SK-N-SH (cell line): ENCODE results near the gene MAN1B1. TPM values are rescaled to one million over a fixed set of nuclear protein-coding genes. Genes with fewer than 3 reads are reported as not detected.
A peak's percentile ranks its signal among the peaks of the same experiment; 100 is the strongest.

Experiments used
- CTCF ChIA-PET: fragments of 300-600, 350-600 bp; formaldehyde crosslinking; extraction: SDS; loops from one replicate; lab custom pipeline; 2021; lab: Yijun Ruan, JAX
- POLR2A ChIA-PET: fragments of 350-600 bp; sonication (Branson Sonifier 250); formaldehyde crosslinking; extraction: SDS; loops from one replicate; lab custom pipeline; 2020; ENCODE audit warnings: antibody characterized with exemption, inconsistent platforms; lab: Yijun Ruan, JAX
- DNase-seq: peaks from one replicate; pipeline ENCODE4 v3.0.0; 2012
- H2AFZ ChIP-seq: fragments of 200-600 bp; sonication (generic); 2 replicates; pipeline ENCODE4 v1.8.1; 2016; ENCODE audit warnings: antibody characterized with exemption, mild to moderate bottlenecking, low read depth
- H3F3A ChIP-seq: fragments of 200-600 bp; sonication (generic); replicated peaks from 2 replicates; pipeline ENCODE3; 2016; ENCODE audit warnings: antibody characterized with exemption, mild to moderate bottlenecking; ENCODE audit not compliant: insufficient read depth
- H3K27ac ChIP-seq, 2 experiments: fragments of 200-500 bp in 1 of 2; fragments of 200-600 bp in 1 of 2; sonication (Bioruptor generic) in 1 of 2; sonication (generic), shearing (Covaris generic) in 1 of 2; 2 replicates each; pipeline versions ENCODE4 v1.5.1 to v1.6.1; 2014 to 2016; ENCODE audit warnings: low read depth in 2 of 2, inconsistent platforms in 1 of 2, low read length in 1 of 2, mild to moderate bottlenecking in 1 of 2, mixed read lengths in 1 of 2
- H3K27me3 ChIP-seq: fragments of 200-600 bp; sonication (generic), shearing (Covaris generic); 2 replicates; pipeline ENCODE4 v1.6.1; 2016; ENCODE audit warnings: mixed run types; ENCODE audit not compliant: insufficient read depth
- H3K36me3 ChIP-seq, 2 experiments: fragments of 200-500 bp in 1 of 2; fragments of 200-600 bp in 1 of 2; sonication (Bioruptor generic) in 1 of 2; sonication (generic) in 1 of 2; replicated peaks in 1 of 2; 2 replicates each; pipeline versions ENCODE3 to v1.5.1; 2014 to 2016; ENCODE audit warnings: low read length in 1 of 2, mild to moderate bottlenecking in 1 of 2; ENCODE audit not compliant: insufficient read depth in 2 of 2, control insufficient read depth in 1 of 2
- H3K4me1 ChIP-seq, 2 experiments: fragments of 200-500 bp in 1 of 2; fragments of 200-600 bp in 1 of 2; sonication (Bioruptor generic) in 1 of 2; sonication (generic), shearing (Covaris generic) in 1 of 2; 2 replicates each; pipeline versions ENCODE4 v1.5.1 to v1.6.1; 2014 to 2016; ENCODE audit warnings: low read depth in 1 of 2, low read length in 1 of 2, mixed run types in 1 of 2; ENCODE audit not compliant: insufficient read depth in 2 of 2, control insufficient read depth in 1 of 2
- H3K4me2 ChIP-seq: fragments of 200-600 bp; sonication (generic), shearing (Covaris generic); 2 replicates; pipeline ENCODE4 v1.6.1; 2017; ENCODE audit warnings: mixed run types
- H3K4me3 ChIP-seq, 2 experiments: fragments of 200-500 bp in 1 of 2; fragments of 200-600 bp in 1 of 2; sonication (Bioruptor generic) in 1 of 2; sonication (generic), shearing (Covaris generic) in 1 of 2; 2 replicates each; pipeline versions ENCODE4 v1.5.1 to v1.8.1; 2014 to 2016; ENCODE audit warnings: low read depth in 2 of 2, inconsistent platforms in 1 of 2, low read length in 1 of 2, mild to moderate bottlenecking in 1 of 2, mixed read lengths in 1 of 2, moderate library complexity in 1 of 2
- H3K79me2 ChIP-seq: fragments of 200-600 bp; sonication (generic); 2 replicates; pipeline ENCODE4 v1.8.1; 2017; ENCODE audit warnings: mild to moderate bottlenecking; ENCODE audit not compliant: insufficient read depth
- H3K9ac ChIP-seq: fragments of 200-600 bp; sonication (generic); 2 replicates; pipeline ENCODE4 v1.6.1; 2017; ENCODE audit warnings: mixed run types
- H3K9me2 ChIP-seq: fragments of 200-600 bp; sonication (generic); 2 replicates; pipeline ENCODE4 v1.6.1; 2017; ENCODE audit warnings: mixed run types
- H3K9me3 ChIP-seq: fragments of 200-600 bp; sonication (generic); 2 replicates; pipeline ENCODE4 v1.6.1; 2017; ENCODE audit warnings: mixed run types, mild to moderate bottlenecking, moderate library complexity
- H4K20me1 ChIP-seq: fragments of 200-600 bp; sonication (generic); 2 replicates; pipeline ENCODE4 v1.6.1; 2017; ENCODE audit warnings: mild to moderate bottlenecking, mixed run types; ENCODE audit not compliant: insufficient read depth
- JUND ChIP-seq: IDR thresholded peaks from 2 replicates; pipeline ENCODE4 v1.4.0; 2012
- NFIC ChIP-seq: IDR thresholded peaks from 2 replicates; pipeline ENCODE4 v1.4.0; 2012; ENCODE audit warnings: borderline replicate concordance
- NRF1 ChIP-seq: IDR thresholded peaks from 2 replicates; pipeline ENCODE4 v1.6.1; 2012; ENCODE audit warnings: low read depth, mild to moderate bottlenecking, low read length
- SIN3A ChIP-seq: IDR thresholded peaks from 2 replicates; pipeline ENCODE4 v1.6.1; 2012; ENCODE audit warnings: low read depth, mild to moderate bottlenecking, low read length, moderate library complexity, borderline replicate concordance
- YY1 ChIP-seq: IDR thresholded peaks from 2 replicates; pipeline ENCODE4 v1.4.0; 2012; ENCODE audit warnings: low read depth, mild to moderate bottlenecking
- WGBS: methylation state at CpG from one replicate; pipeline ENCODE4 v1.1.6; 2017; ENCODE audit warnings: low lambda C conversion rate; 5-methylcytosine and 5-hydroxymethylcytosine counted together
- polyA plus RNA-seq, 3 experiments: library from polyadenylated mRNA; depleted of rRNA; stranded (reverse); fragments of >200 nt; gene quantifications; 2 replicates each; pipeline ENCODE4 v1.2.3, GENCODE V29; 2012
- TF ChIP-seq, protein P1 (sequence below): IDR thresholded peaks from 2 replicates; pipeline ENCODE4 v1.4.0; 2012; ENCODE audit warnings: low read depth, borderline replicate concordance
- TF ChIP-seq, protein P2 (sequence below): IDR thresholded peaks from 2 replicates; pipeline ENCODE4 v1.4.0; 2012; ENCODE audit warnings: low read depth

MAN1B1 gene
- polyA plus RNA-seq, 1 of the 3 experiments (the other 2 are of a cell fraction), result 57.8 TPM

DNA sequence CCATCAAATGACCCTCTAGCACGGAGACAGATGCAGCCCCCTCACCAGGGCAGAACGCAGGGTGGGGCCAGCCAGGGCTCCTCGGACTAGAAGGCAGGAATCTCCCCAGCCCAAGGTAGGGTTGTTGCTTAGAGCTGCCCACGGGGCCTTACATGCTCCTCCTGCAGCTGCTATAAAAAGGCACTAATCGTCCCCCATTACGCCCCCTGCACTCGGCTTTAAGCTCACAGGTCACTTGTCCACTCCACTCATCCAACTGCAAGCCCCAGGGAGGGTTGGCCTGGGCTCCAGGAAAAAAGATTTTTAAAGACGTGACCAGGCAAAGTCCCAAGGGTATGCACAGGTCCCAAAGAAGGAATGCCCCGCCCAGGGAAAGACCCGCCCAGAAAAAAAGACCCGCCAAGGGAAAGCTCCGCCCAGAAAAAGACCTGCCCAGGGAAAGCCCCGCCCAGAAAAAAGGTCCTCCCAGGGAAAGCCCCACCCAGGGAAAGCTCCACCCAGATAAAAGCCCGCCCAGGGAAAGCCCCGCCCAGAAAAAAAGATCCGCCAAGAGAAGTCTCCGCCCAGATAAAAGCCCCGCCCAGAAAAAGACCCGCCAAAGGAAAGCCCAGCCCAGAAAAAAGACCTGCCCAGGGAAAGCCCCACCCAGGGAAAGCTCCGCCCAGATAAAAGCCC lies 63.3 kb downstream of the MAN1B1 start (continued):
- TF ChIP-seq, protein P1, sequence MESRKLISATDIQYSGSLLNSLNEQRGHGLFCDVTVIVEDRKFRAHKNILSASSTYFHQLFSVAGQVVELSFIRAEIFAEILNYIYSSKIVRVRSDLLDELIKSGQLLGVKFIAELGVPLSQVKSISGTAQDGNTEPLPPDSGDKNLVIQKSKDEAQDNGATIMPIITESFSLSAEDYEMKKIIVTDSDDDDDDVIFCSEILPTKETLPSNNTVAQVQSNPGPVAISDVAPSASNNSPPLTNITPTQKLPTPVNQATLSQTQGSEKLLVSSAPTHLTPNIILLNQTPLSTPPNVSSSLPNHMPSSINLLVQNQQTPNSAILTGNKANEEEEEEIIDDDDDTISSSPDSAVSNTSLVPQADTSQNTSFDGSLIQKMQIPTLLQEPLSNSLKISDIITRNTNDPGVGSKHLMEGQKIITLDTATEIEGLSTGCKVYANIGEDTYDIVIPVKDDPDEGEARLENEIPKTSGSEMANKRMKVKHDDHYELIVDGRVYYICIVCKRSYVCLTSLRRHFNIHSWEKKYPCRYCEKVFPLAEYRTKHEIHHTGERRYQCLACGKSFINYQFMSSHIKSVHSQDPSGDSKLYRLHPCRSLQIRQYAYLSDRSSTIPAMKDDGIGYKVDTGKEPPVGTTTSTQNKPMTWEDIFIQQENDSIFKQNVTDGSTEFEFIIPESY, result no peak
- no peak for TF ChIP-seq JUND

DNA sequence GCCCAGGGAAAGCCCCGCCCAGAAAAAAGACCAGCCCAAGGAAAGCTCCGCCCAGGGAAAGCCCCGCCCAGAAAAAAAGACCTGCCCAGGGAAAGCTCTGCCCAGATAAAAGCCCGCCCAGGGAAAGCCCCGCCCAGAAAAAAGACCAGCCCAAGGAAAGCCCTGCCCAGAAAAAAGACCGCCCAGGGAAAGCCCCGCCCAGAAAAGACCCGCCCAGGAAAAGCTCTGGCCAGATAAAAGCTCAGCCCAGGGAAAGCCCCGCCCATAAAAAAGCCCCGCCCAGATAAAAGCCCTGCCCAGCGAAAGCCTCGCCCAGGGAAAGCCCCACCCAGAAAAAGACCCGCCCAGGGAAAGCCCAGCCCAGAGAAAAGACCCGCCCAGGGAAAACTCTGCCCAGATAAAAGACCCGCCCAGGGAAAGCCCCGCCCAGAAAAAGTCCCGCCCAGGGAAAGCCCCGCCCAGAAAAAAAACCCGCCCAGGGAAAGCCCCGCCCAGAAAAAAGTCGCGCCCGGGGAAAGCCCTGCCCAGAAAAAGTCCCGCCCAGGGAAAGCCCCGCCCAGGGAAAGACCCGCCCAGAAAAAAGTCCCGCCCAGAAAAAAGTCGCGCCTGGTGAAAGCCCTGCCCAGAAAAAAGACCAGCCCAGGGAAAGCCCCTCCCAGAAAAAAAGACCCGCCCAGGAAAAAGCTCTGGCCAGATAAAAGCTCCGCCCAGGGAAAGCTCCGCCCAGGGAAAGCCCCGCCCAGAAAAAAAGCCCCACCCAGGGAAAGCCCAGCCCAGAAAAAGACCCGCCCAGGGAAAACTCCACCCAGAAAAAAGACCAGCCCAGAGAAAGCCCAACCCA lies 64.1 kb downstream of the MAN1B1 start:
- ChIA-PET CTCF (interaction anchor here (1.6 to 2.0 kb wide), 2 partner anchors 25 to 86 kb away, joined by 4 to 7 read pairs; no protein-coding TSS in a partner anchor), POLR2A (interaction anchor here (1.7 kb wide), 1 partner anchor 12 kb away, joined by 6 read pairs; the partner anchor contains the start of gene GRIN1)
- Histone ChIP-seq H3K27me3 (no peaks in the 10 kb centered on the region), H3K36me3 (no peaks in the 10 kb centered on the region), H4K20me1 (no peaks in the 10 kb centered on the region), H3K4me1 (no peaks in the 10 kb centered on the region), H3K4me2 (no peak overlapping the region), H3K9me2 (no peaks in the 10 kb centered on the region), H3F3A (no peaks in the 10 kb centered on the region), H3K79me2 (no peaks in the 10 kb centered on the region), H3K27ac (no peak overlapping the region), H3K4me3 (no peak overlapping the region), H2AFZ (no peak overlapping the region), H3K9me3 (no peaks in the 10 kb centered on the region), H3K9ac (no peak overlapping the region)
- no peak for TF ChIP-seq YY1
- TF ChIP-seq, protein P2, sequence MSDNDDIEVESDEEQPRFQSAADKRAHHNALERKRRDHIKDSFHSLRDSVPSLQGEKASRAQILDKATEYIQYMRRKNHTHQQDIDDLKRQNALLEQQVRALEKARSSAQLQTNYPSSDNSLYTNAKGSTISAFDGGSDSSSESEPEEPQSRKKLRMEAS, result no peak
- DNase-seq, result peak; percentile 83
- WGBS, result 58% methylated on average over 34 of the region's 34 CpGs

DNA sequence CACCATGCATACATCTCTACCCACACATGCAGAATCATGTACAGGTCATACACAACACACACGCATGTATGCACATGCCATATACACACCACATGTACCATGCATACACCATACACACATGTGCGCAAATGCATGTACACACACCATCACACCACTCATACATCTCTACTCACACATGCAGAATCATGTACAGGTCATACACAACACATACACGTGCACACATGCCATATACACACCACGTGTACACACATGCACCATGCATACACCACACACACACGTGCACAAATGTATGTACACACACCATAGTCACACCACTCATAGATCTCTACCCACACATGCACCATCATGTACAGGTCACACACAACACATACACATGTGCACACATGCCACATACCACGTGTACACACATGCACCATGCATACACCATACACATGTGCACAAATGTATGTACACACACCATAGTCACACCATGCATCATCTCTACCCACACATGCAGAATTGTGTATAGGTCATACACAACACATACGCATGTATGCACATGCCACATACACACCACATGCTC lies 66.1 kb downstream of the MAN1B1 start:
- TF ChIP-seq SIN3A, result no peak
- TF ChIP-seq NFIC, result no peak
- TF ChIP-seq NRF1, result no peak
- TF ChIP-seq, all 33 proteins: peak for 0
- Histone ChIP-seq H3K9me2 (no peaks in the 10 kb centered on the region), H3K27me3 (no peaks in the 10 kb centered on the region), H3F3A (no peaks in the 10 kb centered on the region), H3K9me3 (no peaks in the 10 kb centered on the region), H3K4me1 (no peaks in the 10 kb centered on the region; a peak in 1 of 4 replicates), H2AFZ (no peak overlapping the region), H3K4me2 (no peak overlapping the region), H3K9ac (no peak overlapping the region), H3K4me3 (no peak overlapping the region), H4K20me1 (no peaks in the 10 kb centered on the region), H3K27ac (no peak overlapping the region), H3K36me3 (no peaks in the 10 kb centered on the region), H3K79me2 (no peaks in the 10 kb centered on the region)
- ChIA-PET POLR2A (no interaction called here), CTCF (no interaction called here)
- no peak for DNase-seq
- 73% methylated on average over 7 of the region's 7 CpGs for WGBS
